OCI-M1 (cell line): ENCODE results near the gene DNAH7.
A peak's percentile ranks its signal among the peaks of the same experiment; 100 is the strongest.

Experiments
- DNase-seq: peaks from one replicate; lab custom pipeline; 2025; lab: John Stamatoyannopoulos, UW

The DNAH7 gene

GRCh38 chr2:195721042-195721441, 347.6 kb downstream of the DNAH7 start:
- DNase-seq = no peak

GRCh38 chr2:195716466-195716865, 352.2 kb downstream of the DNAH7 start:
- no peak for DNase-seq

- DNase-seq = no peak
Measured at GRCh38 chr2:195711478-195711877, 357.2 kb downstream of the DNAH7 start.

GRCh38 chr2:195709901-195710806, 358.5 kb downstream of the DNAH7 start:
- no peak for DNase-seq

GRCh38 chr2:195706161-195706900, 362.3 kb downstream of the DNAH7 start:
- DNase-seq = no peak

GRCh38 chr2:195700480-195700879, 368.2 kb downstream of the DNAH7 start:
- DNase-seq = no peak

- no peak for DNase-seq
Measured at GRCh38 chr2:195697681-195698220, 370.9 kb downstream of the DNAH7 start.

- no peak for DNase-seq
Measured at GRCh38 chr2:195696012-195696411, 372.6 kb downstream of the DNAH7 start.

- DNase-seq = no peak
Measured at GRCh38 chr2:195695002-195695631, 373.5 kb downstream of the DNAH7 start.

GRCh38 chr2:195694553-195694952, 374.1 kb downstream of the DNAH7 start:
- no peak for DNase-seq

- peak; percentile 36 for DNase-seq
Measured at GRCh38 chr2:195692531-195692930, 376.1 kb downstream of the DNAH7 start.
